ENCODE measurements around the gene GRB10.

The GRB10 gene

GRCh38 chr7:50653126-50653864, 129.4 kb downstream of the GRB10 start:
- DNase-seq (ENCODE audit: low read depth): no peak

DNA sequence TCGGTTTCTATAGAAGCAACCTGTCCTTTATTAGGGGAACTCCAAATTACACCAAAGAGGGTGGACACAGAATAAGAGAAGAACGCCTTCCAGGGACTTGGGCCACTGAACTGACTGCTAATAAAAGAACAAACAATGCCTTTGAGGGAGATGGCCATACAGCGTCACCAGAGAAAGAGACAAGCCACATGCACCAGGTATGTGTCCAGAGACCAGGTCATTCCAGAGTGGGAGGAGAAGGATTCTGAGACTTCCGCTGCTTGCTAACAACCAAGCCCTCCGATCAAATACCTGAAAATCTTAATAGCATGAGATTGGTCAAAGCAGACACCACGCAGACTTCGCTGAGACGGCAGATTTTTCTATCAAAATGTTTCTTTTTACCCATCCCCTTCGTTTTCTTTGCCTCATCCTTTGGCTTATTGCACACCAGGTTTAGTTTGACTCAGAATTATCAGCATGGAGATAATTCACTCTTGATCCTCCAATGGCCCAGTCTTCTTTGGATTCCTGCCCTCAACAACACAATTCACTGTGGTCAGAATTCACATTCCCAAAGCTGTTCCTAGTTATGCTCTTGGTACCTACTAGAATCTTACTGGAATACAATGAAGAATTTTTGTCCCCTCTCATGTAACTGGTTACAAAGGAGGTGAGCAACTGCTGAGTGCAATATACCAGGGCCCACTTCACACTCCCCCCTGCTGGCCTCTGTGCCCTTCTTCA, 130.1 kb downstream of the GRB10 start:
- no peak for DNase-seq (ENCODE audit: low read depth)

GRCh38 chr7:50651271-50651989, 131.3 kb downstream of the GRB10 start:
- DNase-seq (ENCODE audit: low read depth): no peak

- DNase-seq (ENCODE audit: low read depth): no peak
Observed at GRCh38 chr7:50650057-50650664, 132.5 kb downstream of the GRB10 start.

- no peak for DNase-seq (ENCODE audit: low read depth)
Observed at GRCh38 chr7:50649259-50649885, 133.3 kb downstream of the GRB10 start.

- DNase-seq (ENCODE audit: low read depth): no peak
Observed at GRCh38 chr7:50648570-50649169, 134.0 kb downstream of the GRB10 start.

- no peak for DNase-seq (ENCODE audit: low read depth)
Observed at GRCh38 chr7:50648076-50648475, 134.6 kb downstream of the GRB10 start.

- DNase-seq (ENCODE audit: low read depth): no peak
Observed at GRCh38 chr7:50647286-50647980, 135.3 kb downstream of the GRB10 start.

GRCh38 chr7:50646069-50646468, 136.6 kb downstream of the GRB10 start:
- DNase-seq (ENCODE audit: low read depth): no peak

GRCh38 chr7:50645186-50645585, 137.5 kb downstream of the GRB10 start:
- no peak for DNase-seq (ENCODE audit: low read depth)

DNA sequence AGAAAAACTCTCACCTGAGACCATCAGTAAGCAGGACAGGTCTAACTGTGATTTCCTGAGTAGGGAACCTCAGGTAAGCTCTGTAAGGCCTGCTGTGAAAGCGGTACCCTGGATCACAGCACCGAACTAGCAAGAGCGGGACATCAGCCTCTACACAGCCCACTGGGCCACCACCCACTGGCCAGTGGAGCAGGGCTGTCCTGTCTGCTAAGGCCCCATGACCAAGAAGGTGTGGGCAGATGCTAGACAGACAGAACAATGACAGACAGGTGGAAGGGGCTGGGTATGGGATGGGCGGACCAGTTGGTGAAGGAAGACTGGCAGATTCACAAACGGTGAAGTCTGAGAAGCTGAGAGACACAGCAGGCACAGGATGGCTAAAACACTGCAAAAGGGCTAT, 138.1 kb downstream of the GRB10 start:
- DNase-seq (ENCODE audit: low read depth): no peak

- DNase-seq (ENCODE audit: low read depth): no peak
Observed at GRCh38 chr7:50644114-50644513, 138.6 kb downstream of the GRB10 start.

DNA sequence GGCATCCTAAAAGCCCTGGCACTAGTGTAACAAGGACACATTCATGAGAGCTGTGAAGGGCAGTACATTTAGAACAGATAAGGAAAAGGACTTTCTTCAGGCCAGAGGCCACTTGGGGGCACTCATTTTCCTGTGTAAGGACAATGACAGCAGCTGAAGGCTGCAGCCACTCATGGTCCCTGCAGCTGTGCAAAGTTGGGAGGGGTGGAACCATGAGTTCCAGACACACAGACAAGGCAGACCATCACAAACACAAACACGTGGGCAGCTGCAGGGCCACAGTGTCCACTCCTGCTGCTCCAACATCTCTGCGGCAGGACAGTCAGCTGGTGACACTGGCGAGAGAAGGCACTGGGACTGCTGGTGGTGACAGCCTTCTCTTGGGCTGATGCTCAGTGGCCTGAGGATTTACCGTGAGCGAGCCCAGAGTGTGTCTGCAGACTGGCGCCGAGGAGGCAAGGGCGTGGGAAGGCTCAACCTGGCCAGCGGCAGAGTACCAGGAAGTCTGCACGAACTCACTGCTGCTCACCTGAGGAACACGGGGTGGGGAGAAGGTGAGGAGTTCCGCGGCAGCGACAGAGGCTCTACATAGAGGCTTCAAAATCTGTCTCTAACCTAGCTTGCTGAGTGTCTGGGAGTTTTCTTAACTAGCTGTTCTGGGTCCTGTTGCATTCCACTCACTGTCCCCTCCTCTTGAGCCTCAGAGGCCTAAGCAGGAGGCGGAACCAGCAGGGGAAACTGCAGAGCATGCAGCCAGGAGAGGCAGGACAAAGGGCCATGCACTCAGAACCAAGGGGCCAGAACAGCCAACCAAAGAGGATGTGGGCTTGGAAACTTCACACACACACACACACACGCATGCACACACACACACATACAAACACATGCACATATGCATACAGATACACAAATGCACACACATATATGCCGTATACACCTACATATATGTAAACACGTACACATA, 141.0 kb downstream of the GRB10 start:
- DNase-seq (ENCODE audit: low read depth): no peak

- no peak for DNase-seq (ENCODE audit: low read depth)
Observed at GRCh38 chr7:50640779-50641178, 141.9 kb downstream of the GRB10 start.

GRCh38 chr7:50640256-50640655, 142.4 kb downstream of the GRB10 start:
- DNase-seq (ENCODE audit: low read depth): no peak

DNA sequence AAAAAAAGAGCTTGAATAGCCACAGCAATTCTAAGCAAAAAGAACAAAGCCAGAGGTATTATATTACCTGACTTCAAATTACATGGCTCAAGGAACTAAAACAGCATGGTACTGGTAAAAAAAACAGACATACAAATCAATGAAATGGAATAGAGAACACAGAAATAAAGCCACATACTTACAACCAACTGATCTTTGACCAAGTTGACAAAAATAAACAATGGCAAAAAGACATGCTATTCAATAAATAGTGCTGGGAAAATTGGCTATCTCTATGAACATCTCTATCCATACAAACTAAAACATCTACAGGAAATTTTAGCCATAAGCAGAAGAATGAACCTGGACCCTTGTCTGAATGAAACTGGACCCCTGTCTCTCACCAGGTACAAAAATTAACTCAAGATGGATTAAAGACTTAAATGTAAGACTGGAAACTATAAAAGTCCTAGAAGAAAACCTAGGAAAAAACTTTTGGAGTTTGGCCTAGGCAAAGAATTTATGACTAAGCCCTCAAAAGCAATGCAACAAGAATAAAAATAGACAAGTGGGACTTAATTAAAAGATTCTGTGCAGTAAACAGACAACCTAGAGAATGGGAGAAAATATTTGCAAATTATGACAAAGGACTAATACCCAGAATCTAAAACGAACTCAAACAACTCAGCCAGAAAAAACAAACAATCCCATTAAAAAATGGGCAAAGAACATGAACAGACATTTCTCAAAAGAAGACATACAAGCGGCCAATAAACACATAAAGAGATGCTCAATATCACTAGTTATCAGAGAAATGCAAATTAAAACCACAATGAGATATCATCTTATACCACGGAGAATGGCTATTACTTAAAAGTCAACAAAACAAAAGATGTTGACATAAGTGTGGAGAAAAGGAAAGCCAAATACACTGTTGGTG, 144.7 kb downstream of the GRB10 start:
- DNase-seq (ENCODE audit: low read depth): no peak

- no peak for DNase-seq (ENCODE audit: low read depth)
Observed at GRCh38 chr7:50634378-50634777, 148.3 kb downstream of the GRB10 start.

DNA sequence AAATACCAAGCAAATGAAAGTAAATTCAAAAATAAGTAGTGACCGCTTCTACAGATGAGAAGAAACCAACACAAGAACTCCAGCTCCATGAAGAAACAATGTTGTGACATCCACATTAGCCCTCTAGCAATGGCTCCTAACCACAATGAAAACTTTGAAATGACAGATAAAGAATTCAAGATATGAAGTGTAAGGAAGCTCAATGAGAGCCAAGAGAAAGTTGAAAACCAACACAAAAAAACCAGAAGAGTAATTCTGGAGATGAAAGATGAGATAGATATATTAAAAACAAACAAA, 149.3 kb downstream of the GRB10 start:
- DNase-seq (ENCODE audit: low read depth): no peak
